ENCODE data around the gene LPAR2. TPM values are rescaled to one million over a fixed set of nuclear protein-coding genes. Genes with fewer than 3 reads are reported as not detected.

LPAR2 gene
- total and polyA plus RNA-seq, 2 of the 13 experiments (the other 11 are each of a cell fraction or from before 2014, with no cell fraction given): 0.86 to 3.6 TPM

GRCh38 chr19:19619181-19619848 lies 8.7 kb downstream of the LPAR2 start:
- no peak overlapping the region for H3K4me2 ChIP-seq (ENCODE audit: low read depth, low read length)
- intact Hi-C loops (cut with micrococcal nuclease; ENCODE audit: unreplicated experiment): no loop called here
- no peaks in the 10 kb centered on the region; a peak in 1 of 5 replicates for H3K27me3 ChIP-seq (ENCODE audit: control insufficient read depth in 1 of 2, insufficient read depth in 2 of 2, low read length in 2 of 2)
- BruUV-seq (replicated peaks): no TSS peak
- H3K9ac ChIP-seq (ENCODE audit: insufficient read depth, low read depth, low read length): no peak overlapping the region
- H3K4me1 ChIP-seq (ENCODE audit: insufficient read depth, low read length): peaks cover 24% of the 10 kb centered on the region
- FAIRE-seq (no peak), ATAC-seq (no peak), DNase-seq (ENCODE audit: low spot score) (no peak)
- no peaks in the 10 kb centered on the region for H3K79me2 ChIP-seq (ENCODE audit: insufficient read depth, low read length)
- in situ Hi-C loops (cut with HindIII; ENCODE audit: extremely low pct_ligation_motif_present, low pct_unique_long_range_greater_than_20kb): no loop called here
- POLR2A ChIA-PET: no interaction called here
- no peak overlapping the region for H3K27ac ChIP-seq (ENCODE audit: extremely low read length, insufficient read depth, low read length)
- no peaks in the 10 kb centered on the region for H3K9me3 ChIP-seq (ENCODE audit: low read length)
- H4K20me1 ChIP-seq (ENCODE audit: insufficient read depth, low read length): no peaks in the 10 kb centered on the region
- CTCF ChIA-PET (ENCODE audit: low intra/inter-chr PET ratio, low total read pairs): no interaction called here
- H3K4me3 ChIP-seq (replicated peaks in 1 of 3; ENCODE audit: insufficient read depth in 1 of 3, low read depth in 2 of 3, low read length in 3 of 3): no peak overlapping the region
- H3K36me3 ChIP-seq (replicated peaks in 1 of 2; ENCODE audit: control insufficient read depth in 1 of 2, insufficient read depth in 2 of 2, low read length in 2 of 2): no peaks in the 10 kb centered on the region
- no peak overlapping the region for H2AFZ ChIP-seq (ENCODE audit: low read length)
- 32% methylated on average over 20 of the region's 21 CpGs for WGBS (ENCODE audit: low lambda C conversion rate)
- TF ChIP-seq ZBTB49 (CRISPR knock-in tag; IDR thresholded peaks at IDR 0.05; ENCODE audit: borderline replicate concordance): no peak
- TF ChIP-seq ZNF326 (CRISPR knock-in tag; IDR thresholded peaks at IDR 0.05; ENCODE audit: borderline replicate concordance): no peak
- TF ChIP-seq SRF (IDR thresholded peaks at IDR 0.05; ENCODE audit: low read depth, low read length): no peak
- no peak for TF ChIP-seq ZFP90 (CRISPR knock-in tag; IDR thresholded peaks at IDR 0.05; ENCODE audit: borderline replicate concordance)
- no peak for TF ChIP-seq PRDM15 (CRISPR knock-in tag; IDR thresholded peaks at IDR 0.05)
- no peak for TF ChIP-seq SMYD3 (CRISPR knock-in tag; IDR thresholded peaks at IDR 0.05)
- TF ChIP-seq NFAT5 (CRISPR knock-in tag; IDR thresholded peaks at IDR 0.05): no peak
- no peak for TF ChIP-seq CENPBD1 (CRISPR knock-in tag; IDR thresholded peaks at IDR 0.05; ENCODE audit: borderline replicate concordance, low read depth)
- no peak for TF ChIP-seq RARG (CRISPR knock-in tag; IDR thresholded peaks at IDR 0.05; ENCODE audit: low read depth)
- no peak for TF ChIP-seq PTBP1 (IDR thresholded peaks at IDR 0.05; ENCODE audit: low read depth, low read length, poor library complexity, severe bottlenecking)
- no peak for TF ChIP-seq ZNF10 (CRISPR knock-in tag; IDR thresholded peaks at IDR 0.05; ENCODE audit: borderline replicate concordance, low read depth)

Measured in HepG2 (cell line).